Endothelial cell (in vitro differentiated cells): ENCODE results near the gene ADAMTS15. TPM values are rescaled to one million over a fixed set of nuclear protein-coding genes. Genes with fewer than 3 reads are reported as not detected.

Experiments
- DNase-seq: peaks from one replicate; pipeline ENCODE4 v3.0.0; 2021; ENCODE audit warnings: low spot score
- H3K27ac Mint-ChIP-seq: one replicate; pipeline ENCODE4 v1.8.0; 2021; ENCODE audit warnings: mixed read lengths, inconsistent platforms; ENCODE audit not compliant: unreplicated experiment
- H3K27me3 Mint-ChIP-seq: one replicate; pipeline ENCODE4 v1.8.0; 2021; ENCODE audit warnings: mild to moderate bottlenecking, moderate library complexity, mixed read lengths, inconsistent platforms; ENCODE audit not compliant: unreplicated experiment
- H3K36me3 Mint-ChIP-seq: one replicate; pipeline ENCODE4 v1.8.0; 2021; ENCODE audit warnings: mild to moderate bottlenecking, low read depth, mixed read lengths, inconsistent platforms; ENCODE audit not compliant: unreplicated experiment
- H3K4me1 Mint-ChIP-seq: one replicate; pipeline ENCODE4 v1.8.0; 2021; ENCODE audit warnings: mild to moderate bottlenecking, mixed read lengths, inconsistent platforms; ENCODE audit not compliant: unreplicated experiment
- H3K4me3 Mint-ChIP-seq: one replicate; pipeline ENCODE4 v1.8.0; 2021; ENCODE audit warnings: mild to moderate bottlenecking, mixed read lengths, inconsistent platforms; ENCODE audit not compliant: unreplicated experiment
- H3K9me3 Mint-ChIP-seq: one replicate; pipeline ENCODE4 v1.8.0; 2021; ENCODE audit warnings: mixed read lengths, inconsistent platforms; ENCODE audit not compliant: unreplicated experiment
- CTCF ChIP-seq: fragments of 200-600 bp; sonication (generic); IDR thresholded peaks from one replicate; pipeline ENCODE4 v1.5.0; 2021; ENCODE audit warnings: antibody characterized with exemption; ENCODE audit not compliant: unreplicated experiment
- total RNA-seq: library from RNA; stranded (reverse); fragmentation: NEBNext Ultra II Directional; extraction: Animal tissue kit (Norgen Biotek cat#: 25700); gene quantifications from one replicate; pipeline ENCODE4 v1.2.1, GENCODE V29; 2021; ENCODE audit not compliant: unreplicated experiment

The ADAMTS15 gene
- total RNA-seq, 1 donor from 2014 or later: 4.9 TPM

DNA sequence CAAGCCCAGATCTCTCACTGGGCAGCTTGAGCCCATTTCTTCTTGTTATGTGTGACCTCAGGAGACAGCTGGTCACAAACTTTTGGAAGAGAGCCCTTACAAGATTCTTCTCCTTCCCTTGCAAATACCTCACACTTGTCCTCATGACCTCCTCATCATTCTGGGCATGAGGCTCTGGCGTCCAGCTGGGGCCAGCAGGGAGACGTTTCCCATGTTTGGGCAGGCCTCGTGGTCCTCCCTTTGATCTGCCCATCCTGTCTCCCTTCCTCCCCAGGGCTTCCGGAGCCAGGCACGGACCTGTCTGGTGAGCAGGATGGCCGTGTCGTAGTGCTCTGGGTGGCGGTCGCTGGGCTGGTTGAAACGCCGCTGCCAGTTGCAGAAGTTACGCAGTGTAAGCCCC lies 29.7 kb upstream of the ADAMTS15 start:
- Mint-ChIP-seq H3K27me3 (peaks cover 2% of the 10 kb centered on the region), H3K27ac (no peak overlapping the region), H3K9me3 (no peaks in the 10 kb centered on the region), H3K36me3 (no peaks in the 10 kb centered on the region), H3K4me3 (no peak overlapping the region), H3K4me1 (peaks cover 4% of the 10 kb centered on the region)
- no peak for DNase-seq
- no peak for TF ChIP-seq CTCF

DNA sequence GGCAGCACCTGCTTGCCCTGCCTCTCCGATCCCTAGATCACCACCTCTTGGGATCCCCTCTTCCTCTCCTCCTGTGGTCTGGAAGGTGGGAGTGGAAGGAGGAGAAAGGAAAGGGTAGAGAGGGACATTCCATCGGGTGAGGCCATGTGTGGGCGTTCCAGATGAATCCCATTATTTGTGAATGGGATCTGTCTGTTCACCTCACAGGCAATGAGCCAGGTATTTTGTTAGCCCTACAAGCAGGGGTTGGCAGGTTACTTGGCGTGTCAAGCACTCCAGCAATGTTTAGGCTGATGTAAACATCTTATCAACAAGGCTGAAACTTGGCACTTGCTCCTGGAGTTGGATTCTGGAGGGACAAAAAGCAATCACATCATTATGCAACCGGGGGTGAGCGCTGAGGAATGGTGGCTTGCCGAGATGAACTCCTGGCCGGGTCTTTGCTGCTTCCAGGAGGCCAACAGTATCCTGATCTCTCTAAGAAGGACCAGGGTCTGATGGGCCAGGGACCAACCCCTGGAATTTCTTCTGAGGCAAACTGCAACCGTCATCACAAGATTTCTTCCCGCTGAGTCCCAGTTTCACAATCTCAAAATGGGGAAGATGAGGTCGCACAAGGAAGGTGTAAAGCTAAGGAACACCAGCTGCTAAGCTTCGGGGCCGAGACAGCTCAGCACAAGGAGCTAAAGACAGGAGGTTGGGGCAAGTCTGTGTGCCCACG lies 27.8 kb upstream of the ADAMTS15 start:
- Mint-ChIP-seq H3K4me1 (no peaks in the 10 kb centered on the region), H3K4me3 (no peak overlapping the region), H3K9me3 (no peaks in the 10 kb centered on the region), H3K27ac (no peak overlapping the region), H3K27me3 (peaks cover 5% of the 10 kb centered on the region), H3K36me3 (no peaks in the 10 kb centered on the region)
- TF ChIP-seq CTCF: no peak
- no peak for DNase-seq

DNA sequence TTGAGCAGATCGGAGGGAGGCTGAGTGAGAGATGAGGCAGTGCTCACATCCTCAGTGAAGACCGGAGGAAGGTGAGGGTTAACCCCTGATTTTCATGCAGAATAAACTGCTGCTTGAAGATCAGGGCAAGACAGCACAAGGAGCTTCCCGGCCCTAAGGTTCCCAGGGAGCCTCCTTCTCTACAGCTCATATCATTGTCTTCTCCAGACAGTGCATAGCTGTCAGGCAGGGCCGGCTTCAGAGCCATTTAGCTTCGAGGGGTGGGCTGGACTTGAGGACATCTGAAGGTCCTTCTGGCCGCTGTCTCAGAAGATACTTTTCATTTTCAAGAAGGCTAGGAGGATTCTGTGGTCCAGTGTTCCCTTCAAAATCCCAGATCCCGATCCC lies 27.3 kb upstream of the ADAMTS15 start:
- H3K27me3 Mint-ChIP-seq: peaks cover 5% of the 10 kb centered on the region
- no peak for TF ChIP-seq CTCF
- H3K36me3 Mint-ChIP-seq: no peaks in the 10 kb centered on the region
- no peak for DNase-seq
- H3K9me3 Mint-ChIP-seq: no peaks in the 10 kb centered on the region
- no peak overlapping the region for H3K27ac Mint-ChIP-seq
- H3K4me3 Mint-ChIP-seq: no peak overlapping the region
- no peaks in the 10 kb centered on the region for H3K4me1 Mint-ChIP-seq

GRCh38 chr11:130421697-130422096 lies 26.7 kb upstream of the ADAMTS15 start:
- no peaks in the 10 kb centered on the region for H3K9me3 Mint-ChIP-seq

More at GRCh38 chr11:130421697-130422096, 26.7 kb upstream of the ADAMTS15 start:
- DNase-seq: no peak
- H3K4me3 Mint-ChIP-seq: no peak overlapping the region
- no peak overlapping the region for H3K27ac Mint-ChIP-seq
- H3K36me3 Mint-ChIP-seq: no peaks in the 10 kb centered on the region
- TF ChIP-seq CTCF: no peak
- peaks cover 6% of the 10 kb centered on the region for H3K27me3 Mint-ChIP-seq
- peaks cover under 1% of the 10 kb centered on the region for H3K4me1 Mint-ChIP-seq
